OCI-LY1 (cell line): Measurements from ENCODE around the gene CEACAM1.

Source experiments
- H2AFZ ChIP-seq: fragments of 200-600 bp; sonication (generic), shearing (Covaris generic); 2 replicates; pipeline ENCODE4 v1.6.0; 2014; ENCODE audit warnings: antibody characterized with exemption, mild to moderate bottlenecking, low read length
- H3F3A ChIP-seq: fragments of 200-600 bp; sonication (generic), shearing (Covaris generic); 2 replicates; pipeline ENCODE4 v1.6.0; 2014; ENCODE audit warnings: mild to moderate bottlenecking, antibody characterized with exemption, low read length, moderate library complexity; ENCODE audit not compliant: insufficient read depth
- H3K27ac ChIP-seq: fragments of 200-600 bp; sonication (generic); 2 replicates; pipeline ENCODE4 v1.5.1; 2014; ENCODE audit warnings: low read length, mixed run types, mild to moderate bottlenecking, low read depth; ENCODE audit not compliant: poor library complexity, severe bottlenecking
- H3K27me3 ChIP-seq: fragments of 200-600 bp; sonication (generic); 2 replicates; pipeline ENCODE4 v1.6.0; 2014; ENCODE audit warnings: antibody characterized with exemption, mild to moderate bottlenecking, low read length, moderate library complexity; ENCODE audit not compliant: insufficient read depth
- H3K36me3 ChIP-seq: fragments of 200-600 bp; sonication (generic); 2 replicates; pipeline ENCODE4 v1.6.1; 2014; ENCODE audit warnings: mild to moderate bottlenecking, antibody characterized with exemption, low read length, moderate library complexity, mixed read lengths; ENCODE audit not compliant: insufficient read depth
- H3K4me1 ChIP-seq: fragments of 200-600 bp; sonication (generic); 2 replicates; pipeline ENCODE4 v1.5.1; 2014; ENCODE audit warnings: mild to moderate bottlenecking, low read length, moderate library complexity; ENCODE audit not compliant: insufficient read depth, severe bottlenecking
- H3K4me2 ChIP-seq: fragments of 200-600 bp; sonication (generic), shearing (Covaris generic); 2 replicates; pipeline ENCODE4 v1.6.1; 2014; ENCODE audit warnings: low read length
- H3K4me3 ChIP-seq: fragments of 200-600 bp; sonication (generic); 2 replicates; pipeline ENCODE4 v1.5.1; 2014; ENCODE audit warnings: low read length, low read depth, mild to moderate bottlenecking, mixed read lengths; ENCODE audit not compliant: poor library complexity, severe bottlenecking
- H3K79me2 ChIP-seq: fragments of 200-600 bp; shearing (Covaris generic); 2 replicates; pipeline ENCODE4 v1.6.1; 2016; ENCODE audit warnings: mixed run types, low read length, mixed read lengths; ENCODE audit not compliant: insufficient read depth
- H3K9ac ChIP-seq: fragments of 200-600 bp; sonication (generic), shearing (Covaris generic); 2 replicates; pipeline ENCODE4 v1.6.1; 2014; ENCODE audit warnings: mild to moderate bottlenecking, low read length, mixed read lengths
- H3K9me2 ChIP-seq: fragments of 200-600 bp; sonication (generic), shearing (Covaris generic); 2 replicates; pipeline ENCODE4 v1.6.1; 2014; ENCODE audit warnings: low read depth, mild to moderate bottlenecking, low read length, mixed read lengths
- H3K9me3 ChIP-seq: fragments of 200-600 bp; shearing (Covaris generic); 2 replicates; pipeline ENCODE4 v1.6.1; 2014; ENCODE audit warnings: low read length, mixed read lengths
- H4K20me1 ChIP-seq: fragments of 200-600 bp; sonication (generic), shearing (Covaris generic); 2 replicates; pipeline ENCODE4 v1.6.0; 2016; ENCODE audit warnings: mild to moderate bottlenecking, low read length; ENCODE audit not compliant: insufficient read depth
- CTCF ChIP-seq: fragments of 200-600 bp; sonication (generic), shearing (Covaris generic); IDR thresholded peaks from 2 replicates; pipeline ENCODE4 v1.5.1; 2017; ENCODE audit warnings: mild to moderate bottlenecking, antibody characterized with exemption, low read length, moderate library complexity, mixed read lengths
- EZH2 ChIP-seq: fragments of 200-600 bp; sonication (generic), shearing (Covaris generic); IDR thresholded peaks from 2 replicates; pipeline ENCODE4 v1.8.0; 2017; ENCODE audit warnings: borderline replicate concordance, mixed run types, mild to moderate bottlenecking, antibody characterized with exemption, low read length, moderate library complexity, mixed read lengths

Gene CEACAM1

GRCh38 chr19:42479736-42480135 lies 48.5 kb downstream of the CEACAM1 start:
- H2AFZ ChIP-seq, result no peak overlapping the region
- H3K4me2 ChIP-seq, result no peak overlapping the region
- no peak overlapping the region for H3K27ac ChIP-seq
- H3F3A ChIP-seq, result no peaks in the 10 kb centered on the region
- H3K9ac ChIP-seq, result no peak overlapping the region
- no peaks in the 10 kb centered on the region for H3K79me2 ChIP-seq
- no peaks in the 10 kb centered on the region for H3K9me2 ChIP-seq
- no peaks in the 10 kb centered on the region for H3K36me3 ChIP-seq
- no peaks in the 10 kb centered on the region for H4K20me1 ChIP-seq
- H3K9me3 ChIP-seq, result no peaks in the 10 kb centered on the region
- no peaks in the 10 kb centered on the region for H3K4me1 ChIP-seq
- TF ChIP-seq EZH2, result no peak
- TF ChIP-seq CTCF, result no peak
- H3K27me3 ChIP-seq, result no peaks in the 10 kb centered on the region
- no peak overlapping the region for H3K4me3 ChIP-seq

- Histone ChIP-seq H4K20me1 (no peaks in the 10 kb centered on the region), H3K79me2 (no peaks in the 10 kb centered on the region), H3K9me3 (no peaks in the 10 kb centered on the region), H2AFZ (no peak overlapping the region), H3F3A (no peaks in the 10 kb centered on the region), H3K27ac (no peak overlapping the region), H3K4me3 (no peak overlapping the region), H3K4me1 (no peaks in the 10 kb centered on the region), H3K9me2 (no peaks in the 10 kb centered on the region), H3K4me2 (no peak overlapping the region), H3K27me3 (no peaks in the 10 kb centered on the region), H3K9ac (no peak overlapping the region), H3K36me3 (no peaks in the 10 kb centered on the region)
- TF ChIP-seq EZH2 (no peak), CTCF (no peak)
These were observed 49.4 kb downstream of the CEACAM1 start for GRCh38 chr19:42478765-42479311.

GRCh38 chr19:42477933-42478332 lies 50.3 kb downstream of the CEACAM1 start:
- no peaks in the 10 kb centered on the region for H4K20me1 ChIP-seq
- H3K9ac ChIP-seq, result no peak overlapping the region
- H3K27me3 ChIP-seq, result no peaks in the 10 kb centered on the region
- H3K4me1 ChIP-seq, result no peaks in the 10 kb centered on the region
- no peaks in the 10 kb centered on the region for H3K36me3 ChIP-seq
- no peaks in the 10 kb centered on the region for H3K79me2 ChIP-seq
- TF ChIP-seq EZH2 (no peak), CTCF (no peak)
- H3K27ac ChIP-seq, result no peak overlapping the region
- H3K4me2 ChIP-seq, result no peak overlapping the region
- no peaks in the 10 kb centered on the region for H3K9me3 ChIP-seq
- no peak overlapping the region for H3K4me3 ChIP-seq
- no peaks in the 10 kb centered on the region for H3F3A ChIP-seq
- no peak overlapping the region for H2AFZ ChIP-seq
- no peaks in the 10 kb centered on the region for H3K9me2 ChIP-seq
